GM18907 (cell line): ENCODE data around the gene LSMEM2.
"Not testable (repeated sequence)": the region's sequence is repeated elsewhere in the genome, so short reads cannot be mapped to it uniquely, and the experiment has no call there.

Experiments
- ATAC-seq: cut with Tn5 transposase; IDR thresholded peaks from one replicate; pipeline ENCODE4 v1.9.1; 2021; ENCODE audit warnings: mild to moderate bottlenecking, moderate library complexity; ENCODE audit not compliant: unreplicated experiment

LSMEM2 gene

GRCh38 chr3:50297896-50298725 is 19.2 kb downstream of the LSMEM2 start:
- no peak for ATAC-seq

GRCh38 chr3:50298836-50299637 is 20.1 kb downstream of the LSMEM2 start, which contains the start of the genes HYAL3 and NAA80:
Gene HYAL3 (minus strand): TSS chr3:50299405. CDS start chr3:50295602, 3,803 bp downstream.
Gene NAA80 (minus strand): TSS chr3:50299405. CDS start chr3:50297463, 1,942 bp downstream.
- peak; percentile 81 for ATAC-seq

GRCh38 chr3:50299638-50299928 is 20.7 kb downstream of the LSMEM2 start:
- ATAC-seq, result no peak

DNA sequence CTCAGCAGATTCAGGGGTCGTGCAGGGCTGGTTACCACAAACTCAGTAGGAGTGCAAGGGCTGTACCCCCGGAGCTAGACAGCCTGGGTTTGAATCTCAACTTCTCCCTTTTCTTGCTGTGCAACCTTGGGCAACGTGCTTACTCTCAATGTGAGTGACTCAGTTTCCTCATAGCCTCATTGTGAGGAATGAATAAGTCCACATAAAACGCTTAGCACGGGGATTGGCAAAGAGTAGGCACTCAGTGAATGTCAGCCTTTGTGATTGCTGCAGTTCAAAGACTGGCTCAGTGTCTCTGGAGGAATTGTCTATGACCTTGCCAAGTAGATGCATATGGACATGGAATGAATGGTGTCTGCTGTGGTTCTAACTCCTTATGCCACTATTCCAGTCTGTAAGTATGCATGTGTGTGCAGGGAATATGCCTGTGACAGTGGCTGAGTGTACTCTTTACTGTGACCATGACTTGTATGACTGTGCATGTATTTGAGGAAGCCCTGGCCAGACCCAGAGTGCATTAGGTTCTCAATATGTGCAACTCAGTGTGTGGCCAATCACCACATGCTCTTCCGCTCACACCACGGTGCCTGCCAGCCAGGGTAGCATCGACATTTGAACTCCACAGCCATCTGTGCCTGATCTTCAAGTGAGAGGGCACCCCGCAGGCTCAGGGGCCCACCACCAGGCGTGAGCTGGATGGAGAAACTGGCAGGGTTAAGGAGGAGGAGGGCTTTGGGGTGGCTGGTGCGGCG is 21.2 kb downstream of the LSMEM2 start:
- no peak for ATAC-seq

DNA sequence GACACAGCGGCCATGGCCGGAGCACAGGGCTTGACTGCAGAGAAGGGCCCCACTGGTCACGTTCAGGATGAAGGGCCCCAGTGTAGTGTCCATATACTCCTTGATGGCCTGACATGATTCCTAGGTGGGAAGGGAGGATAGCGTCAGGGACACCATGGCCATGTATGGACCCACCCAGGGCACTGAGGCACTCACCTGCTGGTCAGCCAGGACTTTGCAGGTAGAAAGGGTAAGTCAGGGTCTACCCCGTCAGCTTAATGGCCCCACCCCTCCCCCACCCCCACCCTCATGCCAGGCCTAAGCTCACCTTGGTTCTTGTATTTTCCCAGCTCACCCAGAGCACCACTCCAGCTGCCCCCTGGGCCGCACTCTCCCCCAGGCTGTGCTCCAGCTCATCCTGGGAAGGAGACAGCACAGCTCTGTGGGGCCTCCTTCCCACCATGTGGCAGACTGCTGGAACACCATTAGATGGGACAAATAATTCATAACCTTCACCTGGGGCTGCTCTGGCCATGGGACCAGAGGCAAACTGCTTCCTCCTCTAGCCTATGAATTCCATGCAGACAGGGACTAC is 21.9 kb downstream of the LSMEM2 start:
- ATAC-seq, result no peak

DNA sequence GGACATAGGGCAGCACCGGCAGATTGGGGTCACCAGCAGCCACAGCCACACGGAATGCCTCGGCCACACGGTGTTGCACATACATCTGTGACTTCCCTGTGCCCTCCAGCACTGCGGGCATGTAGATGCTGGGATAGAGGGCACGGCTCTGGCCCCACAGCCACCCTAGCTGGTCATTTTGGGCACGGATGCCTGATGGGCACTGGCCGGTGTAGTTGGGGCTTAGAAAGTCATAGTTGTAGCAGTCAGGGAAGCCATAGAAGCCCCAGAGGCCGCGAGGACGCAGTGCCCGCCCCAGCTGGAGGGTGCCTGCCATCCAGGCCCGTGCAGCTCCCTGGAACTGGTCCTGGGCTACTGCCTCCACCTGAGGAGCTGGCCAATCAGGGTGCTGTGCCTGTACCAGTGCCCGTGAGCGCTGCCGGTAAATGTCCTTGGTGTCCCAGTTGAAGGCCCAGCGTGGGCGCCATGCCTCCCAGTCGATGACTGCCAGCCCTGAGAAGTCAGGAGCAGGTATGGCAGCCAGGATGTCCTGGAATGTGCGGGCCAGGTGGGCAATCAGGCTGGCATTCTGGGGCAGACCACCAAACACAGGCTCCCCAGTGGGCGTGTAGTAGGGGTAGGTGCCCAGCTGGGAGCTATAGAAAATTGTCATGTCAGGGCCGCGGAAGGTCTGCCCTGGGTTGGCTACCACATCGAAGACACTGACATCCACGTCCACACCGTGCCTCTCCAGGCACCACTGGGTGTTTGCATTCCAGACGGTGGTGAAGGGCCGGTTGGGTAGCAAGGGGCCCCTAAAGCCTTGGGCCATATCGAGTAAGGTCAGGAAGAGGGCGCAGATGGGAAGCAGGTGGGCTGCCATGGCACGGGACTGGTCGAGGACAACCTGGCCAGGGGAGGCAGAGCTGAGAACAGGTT is 23.5 kb downstream of the LSMEM2 start:
- ATAC-seq, result no peak

DNA sequence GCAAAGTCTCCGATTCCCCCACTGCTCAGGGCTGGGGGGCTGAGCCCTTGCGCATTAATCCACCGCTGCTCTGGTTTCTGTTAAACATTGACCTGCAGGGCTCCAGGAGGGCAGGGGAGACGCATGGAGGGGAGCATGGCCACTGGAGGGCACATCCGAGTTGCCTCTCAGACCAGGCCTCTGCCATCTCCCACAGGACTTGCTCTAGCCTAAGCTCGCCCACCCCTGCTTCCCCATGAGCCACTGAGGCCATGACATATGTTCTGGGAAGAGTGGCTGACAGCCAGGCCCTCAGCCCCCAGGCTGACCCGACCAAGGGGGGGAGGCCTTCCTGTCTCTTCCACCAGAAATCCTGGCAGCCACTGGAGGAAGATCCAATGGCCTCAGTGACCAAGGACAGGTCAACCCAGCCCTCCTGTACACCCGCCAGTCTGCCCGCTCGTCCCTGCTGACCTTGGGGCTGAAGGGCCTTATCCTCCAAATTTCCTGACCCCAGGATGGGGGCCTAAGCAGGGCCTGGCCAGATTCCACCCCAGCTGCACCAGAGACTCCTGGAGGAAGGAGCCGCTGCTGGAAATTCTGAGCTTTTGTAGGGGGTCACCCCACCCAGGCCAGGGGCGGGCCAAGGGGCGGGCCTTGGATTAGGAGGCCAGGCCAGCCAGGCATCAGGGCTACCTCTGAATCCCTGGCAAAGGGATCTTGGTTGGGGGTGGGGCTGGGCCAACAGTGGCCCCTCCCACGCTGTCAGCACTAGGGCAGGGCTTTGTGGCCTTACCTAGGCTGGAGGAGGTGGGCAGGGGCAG is 24.3 kb downstream of the LSMEM2 start, which contains the start of gene HYAL1:
Gene HYAL1 (minus strand): TSS at position 562 of the 803 bp plus-strand sequence. CDS start 618 bp downstream, outside the sequence.
- ATAC-seq, result no peak

- no peak for ATAC-seq
Measured at GRCh38 chr3:50304601-50305000, 25.7 kb downstream of the LSMEM2 start.

DNA sequence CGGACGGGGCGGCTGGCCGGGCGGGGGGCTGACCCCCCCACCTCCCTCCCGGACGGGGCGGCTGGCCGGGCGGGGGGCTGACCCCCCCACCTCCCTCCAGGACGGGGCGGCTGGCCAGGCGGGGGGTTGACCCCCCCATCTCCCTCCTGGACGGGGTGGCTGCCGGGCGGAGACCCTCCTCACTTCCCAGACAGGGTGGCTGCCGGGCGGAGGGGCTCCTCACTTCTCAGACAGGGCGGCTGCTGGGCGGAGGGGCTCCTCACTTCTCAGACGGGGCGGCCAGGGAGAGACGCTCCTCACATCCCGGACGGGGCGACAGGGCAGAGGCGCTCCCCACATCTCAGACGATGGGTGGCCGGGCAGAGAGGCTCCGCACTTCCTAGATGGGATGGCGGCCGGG is 33.2 kb downstream of the LSMEM2 start:
- ATAC-seq, result not testable (repeated sequence)

GRCh38 chr3:50314342-50314741 is 35.5 kb downstream of the LSMEM2 start:
- no peak for ATAC-seq

- no peak for ATAC-seq
Measured at GRCh38 chr3:50314816-50315215, 35.9 kb downstream of the LSMEM2 start.

GRCh38 chr3:50316657-50317242 is 37.9 kb downstream of the LSMEM2 start:
- ATAC-seq, result no peak

GRCh38 chr3:50317300-50317699 is 38.4 kb downstream of the LSMEM2 start:
- ATAC-seq, result no peak

DNA sequence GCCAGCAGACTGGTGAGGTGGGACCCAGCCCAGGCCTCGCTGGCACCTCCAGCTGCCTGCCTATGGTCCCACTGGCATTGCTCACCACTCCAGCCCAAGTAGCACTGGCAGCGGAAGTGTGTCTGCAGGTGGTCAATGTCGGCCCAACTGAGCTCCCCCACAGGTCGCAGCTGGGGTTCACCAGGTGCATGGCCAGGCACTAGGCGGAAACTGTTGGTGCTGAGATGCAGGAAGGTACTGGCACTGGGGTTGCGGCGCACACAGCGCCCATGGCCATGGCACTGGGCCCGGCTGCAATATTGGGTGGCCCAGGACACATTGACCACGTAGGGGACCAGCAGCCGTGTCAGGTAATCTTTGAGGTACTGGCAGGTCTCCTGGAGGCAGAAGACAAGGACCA is 39.3 kb downstream of the LSMEM2 start:
- ATAC-seq, result no peak

DNA sequence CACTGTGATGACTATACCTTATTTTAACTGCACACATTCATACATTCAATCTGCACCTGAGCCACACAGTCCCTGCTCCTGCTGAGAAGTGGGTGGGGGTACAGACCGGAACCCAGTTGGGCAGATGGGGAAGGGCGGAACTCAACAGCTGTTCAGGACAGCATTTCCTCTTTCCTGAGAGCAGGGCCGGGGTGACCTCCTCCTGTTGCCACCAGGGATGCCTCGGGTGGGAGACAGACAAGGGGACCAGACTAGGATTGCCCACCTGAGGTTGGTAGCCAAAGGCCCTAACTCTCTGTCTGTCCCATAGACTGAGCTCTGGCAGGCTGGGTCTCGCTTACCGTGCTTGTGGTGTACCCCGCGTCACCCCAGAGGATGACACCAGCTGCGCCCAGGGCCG is 39.7 kb downstream of the LSMEM2 start:
- ATAC-seq, result no peak

- no peak for ATAC-seq
Measured at GRCh38 chr3:50319181-50319893, 40.5 kb downstream of the LSMEM2 start.

DNA sequence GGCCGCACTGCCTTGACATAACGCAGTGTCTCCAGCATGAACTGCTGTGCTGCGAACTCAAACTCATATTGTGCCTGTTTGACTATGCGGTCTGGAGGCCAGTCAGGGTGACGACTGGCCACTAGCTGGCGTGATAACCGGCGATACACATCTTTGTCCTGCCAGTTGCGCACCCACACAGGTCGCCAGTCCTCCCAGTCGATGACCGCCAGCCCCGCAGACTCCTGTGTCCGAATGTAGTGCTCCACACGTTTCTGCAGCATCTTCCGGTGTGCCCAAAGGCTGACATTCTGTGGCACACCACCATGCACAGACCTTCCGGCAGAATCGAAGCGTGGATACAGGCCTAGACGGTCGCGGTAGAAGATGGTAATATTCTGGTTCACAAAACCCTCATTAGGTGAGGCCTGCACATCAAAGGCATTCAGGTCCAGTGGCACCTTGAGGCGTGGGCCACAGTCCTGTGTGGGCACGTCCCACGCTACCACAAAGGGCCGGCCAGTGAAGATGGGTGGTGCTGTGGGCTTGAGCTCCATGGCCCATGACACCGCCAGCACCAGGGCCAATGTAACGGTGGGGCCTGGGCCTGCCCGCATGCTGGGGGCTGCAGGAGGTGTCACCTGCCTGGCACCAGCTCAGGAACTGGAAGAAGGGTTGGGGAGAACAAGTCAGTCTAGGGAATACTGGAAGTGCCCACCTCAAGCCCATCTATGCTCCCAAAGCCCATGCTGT is 41.2 kb downstream of the LSMEM2 start:
- no peak for ATAC-seq
